Measurements from ENCODE around the gene MOBP.
A peak's percentile ranks its signal among the peaks of the same experiment; 100 is the strongest.

The MOBP gene

DNA sequence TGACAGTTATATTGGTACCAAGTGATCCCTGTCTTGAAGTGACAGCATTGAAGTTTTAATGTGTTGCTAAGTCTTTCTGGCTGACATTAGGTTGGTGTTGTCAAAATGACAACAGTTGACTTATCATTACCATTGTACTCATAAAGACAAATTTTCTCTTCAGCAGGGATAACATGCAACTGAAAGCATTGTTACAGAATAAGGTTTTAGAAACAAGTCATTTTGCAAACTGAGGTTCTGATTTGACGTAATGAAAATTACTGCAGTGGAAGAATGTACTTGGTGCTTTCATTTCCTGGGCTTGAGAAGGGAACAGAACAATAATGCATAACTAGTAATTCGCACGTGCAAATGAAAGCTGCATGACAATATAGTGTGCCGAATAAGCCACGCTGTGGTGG lies 75.1 kb downstream of the MOBP start:
- Histone ChIP-seq H3K4me3 (ENCODE audit: low read length) (peak overlapping the region; percentile 63), H3K9ac (ENCODE audit: low read length) (no peak overlapping the region), H3K36me3 (replicated peaks; ENCODE audit: low read depth, low read length) (no peaks in the 10 kb centered on the region), H3K9me3 (ENCODE audit: insufficient read depth, low read length) (no peaks in the 10 kb centered on the region), H3K4me1 (ENCODE audit: low read length) (peaks cover 25% of the 10 kb centered on the region), H4K20me1 (ENCODE audit: insufficient read depth, low read length) (no peaks in the 10 kb centered on the region), H3K27me3 (ENCODE audit: low read depth, low read length) (no peaks in the 10 kb centered on the region), H3K27ac (ENCODE audit: low read length) (no peak overlapping the region), H2AFZ (ENCODE audit: low read depth, low read length) (no peak overlapping the region), H3K4me2 (ENCODE audit: low read length) (peak overlapping the region; percentile 72), H3K79me2 (ENCODE audit: low read length) (no peaks in the 10 kb centered on the region)
- TF ChIP-seq, protein P1, sequence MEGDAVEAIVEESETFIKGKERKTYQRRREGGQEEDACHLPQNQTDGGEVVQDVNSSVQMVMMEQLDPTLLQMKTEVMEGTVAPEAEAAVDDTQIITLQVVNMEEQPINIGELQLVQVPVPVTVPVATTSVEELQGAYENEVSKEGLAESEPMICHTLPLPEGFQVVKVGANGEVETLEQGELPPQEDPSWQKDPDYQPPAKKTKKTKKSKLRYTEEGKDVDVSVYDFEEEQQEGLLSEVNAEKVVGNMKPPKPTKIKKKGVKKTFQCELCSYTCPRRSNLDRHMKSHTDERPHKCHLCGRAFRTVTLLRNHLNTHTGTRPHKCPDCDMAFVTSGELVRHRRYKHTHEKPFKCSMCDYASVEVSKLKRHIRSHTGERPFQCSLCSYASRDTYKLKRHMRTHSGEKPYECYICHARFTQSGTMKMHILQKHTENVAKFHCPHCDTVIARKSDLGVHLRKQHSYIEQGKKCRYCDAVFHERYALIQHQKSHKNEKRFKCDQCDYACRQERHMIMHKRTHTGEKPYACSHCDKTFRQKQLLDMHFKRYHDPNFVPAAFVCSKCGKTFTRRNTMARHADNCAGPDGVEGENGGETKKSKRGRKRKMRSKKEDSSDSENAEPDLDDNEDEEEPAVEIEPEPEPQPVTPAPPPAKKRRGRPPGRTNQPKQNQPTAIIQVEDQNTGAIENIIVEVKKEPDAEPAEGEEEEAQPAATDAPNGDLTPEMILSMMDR (IDR thresholded peaks at IDR 0.05; ENCODE audit: low read depth, low read length) = no peak
- TF ChIP-seq EZH2phosphoT487 (IDR thresholded peaks at IDR 0.05; ENCODE audit: low read depth) = no peak

DNA sequence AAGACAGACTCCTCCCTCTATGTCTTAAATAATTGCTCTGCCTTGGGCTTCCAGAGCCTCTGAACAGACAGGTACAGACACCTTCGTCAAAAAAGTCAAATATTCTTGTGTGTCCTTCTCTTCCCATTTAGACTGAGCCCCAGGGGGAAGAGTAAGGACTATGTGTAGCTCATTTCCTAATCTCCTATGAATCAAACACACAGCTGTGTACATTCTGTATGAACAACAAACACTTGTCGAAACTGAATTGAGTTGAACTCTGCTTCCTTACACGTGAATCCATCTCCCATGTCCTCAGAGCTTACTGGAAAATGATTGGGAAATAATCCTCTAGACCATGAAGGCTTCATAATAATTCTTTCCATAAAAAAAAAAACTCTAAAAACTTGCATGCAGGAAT lies 80.8 kb downstream of the MOBP start:
- H3K79me2 ChIP-seq (ENCODE audit: low read length) = no peaks in the 10 kb centered on the region
- H3K4me2 ChIP-seq (ENCODE audit: low read length) = no peak overlapping the region
- no peak overlapping the region for H3K27ac ChIP-seq (ENCODE audit: low read length)
- H3K36me3 ChIP-seq (replicated peaks; ENCODE audit: low read depth, low read length) = no peaks in the 10 kb centered on the region
- no peaks in the 10 kb centered on the region for H3K9me3 ChIP-seq (ENCODE audit: insufficient read depth, low read length)
- TF ChIP-seq, protein P1 (IDR thresholded peaks at IDR 0.05; ENCODE audit: low read depth, low read length) = no peak
- no peak for TF ChIP-seq EZH2phosphoT487 (IDR thresholded peaks at IDR 0.05; ENCODE audit: low read depth)
- H3K4me1 ChIP-seq (ENCODE audit: low read length) = no peaks in the 10 kb centered on the region
- H3K4me3 ChIP-seq (ENCODE audit: low read length) = no peak overlapping the region
- no peaks in the 10 kb centered on the region for H4K20me1 ChIP-seq (ENCODE audit: insufficient read depth, low read length)
- no peak overlapping the region for H2AFZ ChIP-seq (ENCODE audit: low read depth, low read length)
- H3K9ac ChIP-seq (ENCODE audit: low read length) = no peak overlapping the region
- H3K27me3 ChIP-seq (ENCODE audit: low read depth, low read length) = peaks cover 4% of the 10 kb centered on the region; the same call in 1 of the 2 replicates

DNA sequence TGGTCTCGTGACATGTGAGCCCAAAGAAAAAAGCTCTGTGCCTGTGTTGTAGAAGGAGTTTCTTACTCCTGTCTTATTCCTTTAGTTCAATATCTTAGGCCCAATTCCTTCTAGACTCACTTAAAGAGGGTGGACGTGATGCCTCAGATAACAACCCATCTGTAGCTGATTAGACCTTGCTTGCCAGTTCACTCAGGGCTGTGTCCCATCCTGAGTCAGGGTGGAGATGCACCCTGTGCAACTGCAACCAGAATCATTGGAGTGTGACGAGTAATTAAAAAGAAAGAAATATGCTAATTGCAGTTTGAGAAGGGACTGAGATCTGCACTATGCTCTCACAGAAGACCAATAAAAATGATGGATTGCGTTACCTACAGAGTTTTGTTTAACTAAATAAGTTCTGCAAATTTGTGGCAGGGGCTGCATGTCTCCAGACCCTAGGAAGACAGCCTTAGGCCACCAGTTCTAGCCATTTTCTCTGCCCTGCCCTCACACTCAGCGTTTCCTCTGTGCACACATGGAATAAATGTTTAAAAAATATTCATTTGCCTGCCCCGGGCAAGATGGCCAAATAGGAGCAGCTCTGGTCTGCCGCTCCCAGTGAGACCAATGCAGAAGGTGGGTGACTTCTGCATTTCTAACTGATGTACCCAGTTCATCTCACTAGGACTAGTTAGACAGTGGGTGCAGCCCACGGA lies 83.0 kb downstream of the MOBP start:
- no peaks in the 10 kb centered on the region for H3K36me3 ChIP-seq (replicated peaks; ENCODE audit: low read depth, low read length)
- H3K4me2 ChIP-seq (ENCODE audit: low read length) = no peak overlapping the region
- no peaks in the 10 kb centered on the region for H4K20me1 ChIP-seq (ENCODE audit: insufficient read depth, low read length)
- H3K9ac ChIP-seq (ENCODE audit: low read length) = no peak overlapping the region
- TF ChIP-seq EZH2phosphoT487 (IDR thresholded peaks at IDR 0.05; ENCODE audit: low read depth) = no peak
- TF ChIP-seq, protein P1 (IDR thresholded peaks at IDR 0.05; ENCODE audit: low read depth, low read length) = no peak
- H3K4me1 ChIP-seq (ENCODE audit: low read length) = no peaks in the 10 kb centered on the region
- H3K4me3 ChIP-seq (ENCODE audit: low read length) = no peak overlapping the region
- H3K79me2 ChIP-seq (ENCODE audit: low read length) = no peaks in the 10 kb centered on the region
- H2AFZ ChIP-seq (ENCODE audit: low read depth, low read length) = no peak overlapping the region
- peaks cover 4% of the 10 kb centered on the region; the same call in 1 of the 2 replicates for H3K27me3 ChIP-seq (ENCODE audit: low read depth, low read length)
- H3K27ac ChIP-seq (ENCODE audit: low read length) = no peak overlapping the region
- no peaks in the 10 kb centered on the region for H3K9me3 ChIP-seq (ENCODE audit: insufficient read depth, low read length)

Data from OCI-LY3 (cell line).